GM18858 (cell line): ENCODE data around the gene LRIT3.

Experiments used
- ATAC-seq: cut with Tn5 transposase; IDR thresholded peaks from one replicate; pipeline ENCODE4 v1.9.1; 2021; ENCODE audit not compliant: unreplicated experiment

LRIT3 gene

GRCh38 chr4:109890076-109890475 is 42.2 kb downstream of the LRIT3 start:
- ATAC-seq = no peak

GRCh38 chr4:109902559-109903251 is 54.8 kb downstream of the LRIT3 start:
- ATAC-seq = no peak

GRCh38 chr4:109908731-109909130 is 60.8 kb downstream of the LRIT3 start:
- no peak for ATAC-seq

GRCh38 chr4:109910256-109910655 is 62.3 kb downstream of the LRIT3 start:
- no peak for ATAC-seq

- ATAC-seq = no peak
These were observed 65.0 kb downstream of the LRIT3 start, which contains the start of gene EGF for GRCh38 chr4:109912706-109913595. EGF (plus strand) TSS chr4:109912883; CDS start chr4:109913336, 453 bp downstream.

- ATAC-seq = no peak
These were observed 65.8 kb downstream of the LRIT3 start for GRCh38 chr4:109913596-109914241.

- ATAC-seq = no peak
These were observed 66.4 kb downstream of the LRIT3 start for GRCh38 chr4:109914322-109914721.

- ATAC-seq = no peak
These were observed 67.6 kb downstream of the LRIT3 start for GRCh38 chr4:109915385-109916026.

- no peak for ATAC-seq
These were observed 68.1 kb downstream of the LRIT3 start for GRCh38 chr4:109916027-109916409.

- no peak for ATAC-seq
These were observed 73.5 kb downstream of the LRIT3 start for GRCh38 chr4:109921384-109921808.
